GM18502 (cell line): Measurements from ENCODE around the gene UNC5C.

Source experiments
- ATAC-seq: cut with Tn5 transposase; IDR thresholded peaks from one replicate; pipeline ENCODE4 v1.9.1; 2021; ENCODE audit warnings: mild to moderate bottlenecking; ENCODE audit not compliant: unreplicated experiment, poor library complexity

Gene UNC5C

GRCh38 chr4:95238554-95238953 lies 310.2 kb downstream of the UNC5C start:
- no peak for ATAC-seq

- no peak for ATAC-seq
Observed at GRCh38 chr4:95232358-95233156, 316.2 kb downstream of the UNC5C start.

GRCh38 chr4:95231681-95232080 lies 317.1 kb downstream of the UNC5C start:
- no peak for ATAC-seq

GRCh38 chr4:95225849-95226248 lies 322.9 kb downstream of the UNC5C start:
- no peak for ATAC-seq

GRCh38 chr4:95224402-95224801 lies 324.4 kb downstream of the UNC5C start:
- no peak for ATAC-seq

- no peak for ATAC-seq
Observed at GRCh38 chr4:95220205-95221175, 328.3 kb downstream of the UNC5C start.

GRCh38 chr4:95219109-95219508 lies 329.7 kb downstream of the UNC5C start:
- ATAC-seq = no peak

GRCh38 chr4:95217197-95217596 lies 331.6 kb downstream of the UNC5C start:
- ATAC-seq = no peak

- no peak for ATAC-seq
Observed at GRCh38 chr4:95216636-95217035, 332.1 kb downstream of the UNC5C start.

- ATAC-seq = no peak
Observed at GRCh38 chr4:95215991-95216605, 332.7 kb downstream of the UNC5C start.

- no peak for ATAC-seq
Observed at GRCh38 chr4:95215043-95215442, 333.7 kb downstream of the UNC5C start.

GRCh38 chr4:95214408-95214807 lies 334.4 kb downstream of the UNC5C start:
- no peak for ATAC-seq

- ATAC-seq = no peak
Observed at GRCh38 chr4:95213366-95213765, 335.4 kb downstream of the UNC5C start.

- no peak for ATAC-seq
Observed at GRCh38 chr4:95212692-95213091, 336.1 kb downstream of the UNC5C start.

GRCh38 chr4:95209927-95210326 lies 338.8 kb downstream of the UNC5C start:
- no peak for ATAC-seq

- no peak for ATAC-seq
Observed at GRCh38 chr4:95204873-95205272, 343.9 kb downstream of the UNC5C start.

- ATAC-seq = no peak
Observed at GRCh38 chr4:95204267-95204844, 344.4 kb downstream of the UNC5C start.

GRCh38 chr4:95198961-95199360 lies 349.8 kb downstream of the UNC5C start:
- ATAC-seq = no peak

- no peak for ATAC-seq
Observed at GRCh38 chr4:95197353-95197752, 351.4 kb downstream of the UNC5C start.

- ATAC-seq = no peak
Observed at GRCh38 chr4:95193391-95194224, 355.2 kb downstream of the UNC5C start.
